Gastrocnemius medialis (tissue), 4 donors: ENCODE measurements around the gene SLC25A21. TPM values are rescaled to one million over a fixed set of nuclear protein-coding genes. Genes with fewer than 3 reads are reported as not detected.

ENCODE experiments used
- ATAC-seq, 2 donors: fragments of 150-250 bp; one replicate each; pipeline ENCODE4 v1.9.1; 2016
- DNase-seq, 2 donors: peaks; one replicate each; pipeline ENCODE4 v3.0.0-alpha.2; 2019
- H3K27ac ChIP-seq, 4 donors: fragments of 200-600 bp; sonication (generic); 1 replicate in 1 of 4; 2 replicates in 3 of 4; pipeline ENCODE4 v1.5.1; 2016 to 2018; ENCODE audit warnings: mild to moderate bottlenecking in 2 of 4, moderate library complexity in 1 of 4
- H3K27me3 ChIP-seq, 3 donors: fragments of 200-600 bp; sonication (generic) in 2 of 3; 1 replicate in 1 of 3; 2 replicates in 2 of 3; pipeline versions ENCODE4 v1.5.1 to v1.6.0; 2016 to 2019; ENCODE audit warnings: mild to moderate bottlenecking in 1 of 3, moderate library complexity in 1 of 3
- H3K36me3 ChIP-seq, 2 donors: fragments of 200-600 bp; sonication (generic) in 1 of 2; one replicate each; pipeline ENCODE4 v1.5.1; 2017 to 2018
- H3K4me1 ChIP-seq, 2 donors: fragments of 200-600 bp; sonication (generic) in 1 of 2; one replicate each; pipeline ENCODE4 v1.5.1; 2016 to 2017; ENCODE audit warnings: mild to moderate bottlenecking in 2 of 2
- H3K4me3 ChIP-seq, 4 donors: fragments of 200-600 bp; sonication (generic) in 3 of 4; 1 replicate in 1 of 4; 2 replicates in 3 of 4; pipeline ENCODE4 v1.5.1; 2016 to 2019; ENCODE audit warnings: mild to moderate bottlenecking in 2 of 4
- H3K9me3 ChIP-seq, 3 donors: fragments of 200-600 bp; sonication (generic) in 2 of 3; 1 replicate in 1 of 3; 2 replicates in 2 of 3; pipeline ENCODE4 v1.5.1; 2016 to 2019
- POLR2A ChIP-seq, 2 donors: fragments of 450-650 bp; IDR thresholded peaks; one replicate each; pipeline ENCODE4 v1.6.1; 2017; ENCODE audit warnings: antibody characterized with exemption in 2 of 2, mild to moderate bottlenecking in 2 of 2, moderate library complexity in 2 of 2
- in situ Hi-C, 4 donors: fragments of 200-750 bp; cut with MboI; loops; one replicate each; pipeline versions ENCODE4 v1.15.0 to v1.8.0; 2017; ENCODE audit warnings: low sequenced_read_pairs in 4 of 4
- intact Hi-C: fragments of 100-400 bp; cut with DNase I; formaldehyde crosslinking; loops from one replicate; pipeline ENCODE4 v1.15.1; 2023; ENCODE audit warnings: low total_unique reads
- total RNA-seq, 4 donors: library from RNA; depleted of rRNA; stranded (reverse); fragments of >200 nt; gene quantifications; one replicate each; pipeline versions ENCODE4 v1.1.0 to v1.2.3, GENCODE V29; 2016
- TF ChIP-seq, protein P1 (sequence below), 5 experiments: fragments of 450-650 bp in 3 of 5; fragments of 200-600 bp in 2 of 5; sonication (generic) in 2 of 5; IDR thresholded peaks in 4 of 5; conservative IDR thresholded peaks in 1 of 5; 1 replicate in 4 of 5; 2 replicates in 1 of 5; pipeline ENCODE4 v1.5.1; 2016 to 2019; ENCODE audit warnings: antibody characterized with exemption in 5 of 5, mild to moderate bottlenecking in 3 of 5, moderate library complexity in 3 of 5

The SLC25A21 gene
- total RNA-seq, 4 donors from 2014 or later = 1.9 TPM; not detected in 3

DNA sequence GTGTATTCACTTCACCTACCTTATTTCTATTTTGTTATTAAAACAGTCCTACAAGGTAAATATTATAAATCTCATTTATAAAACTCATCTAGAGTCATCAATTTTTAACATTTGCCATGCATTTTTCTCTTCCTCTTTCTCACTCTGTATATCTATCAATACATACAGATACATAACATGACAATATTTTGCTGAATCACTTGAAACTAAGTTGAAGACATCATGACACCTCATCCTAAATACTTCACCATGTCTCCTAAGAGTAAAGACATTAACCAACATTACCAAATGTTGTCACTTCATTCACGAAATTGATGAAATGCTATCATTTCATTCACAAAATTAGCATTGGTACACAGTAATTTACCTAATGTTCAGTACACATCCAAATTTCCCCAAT is 329.0 kb downstream of the SLC25A21 start:
- Histone ChIP-seq H3K27ac (no peak overlapping the region), H3K9me3 (no peaks in the 10 kb centered on the region), H3K4me3 (no peak overlapping the region), H3K4me1 (no peaks in the 10 kb centered on the region), H3K27me3 (no peaks in the 10 kb centered on the region), H3K36me3 (no peaks in the 10 kb centered on the region)
- ATAC-seq (no peak), DNase-seq (no peak)
- intact Hi-C loops = no loop called here
- in situ Hi-C loops = no loop called here
- TF ChIP-seq POLR2A (IDR thresholded peaks at IDR 0.05) = no peak
- TF ChIP-seq, protein P1, sequence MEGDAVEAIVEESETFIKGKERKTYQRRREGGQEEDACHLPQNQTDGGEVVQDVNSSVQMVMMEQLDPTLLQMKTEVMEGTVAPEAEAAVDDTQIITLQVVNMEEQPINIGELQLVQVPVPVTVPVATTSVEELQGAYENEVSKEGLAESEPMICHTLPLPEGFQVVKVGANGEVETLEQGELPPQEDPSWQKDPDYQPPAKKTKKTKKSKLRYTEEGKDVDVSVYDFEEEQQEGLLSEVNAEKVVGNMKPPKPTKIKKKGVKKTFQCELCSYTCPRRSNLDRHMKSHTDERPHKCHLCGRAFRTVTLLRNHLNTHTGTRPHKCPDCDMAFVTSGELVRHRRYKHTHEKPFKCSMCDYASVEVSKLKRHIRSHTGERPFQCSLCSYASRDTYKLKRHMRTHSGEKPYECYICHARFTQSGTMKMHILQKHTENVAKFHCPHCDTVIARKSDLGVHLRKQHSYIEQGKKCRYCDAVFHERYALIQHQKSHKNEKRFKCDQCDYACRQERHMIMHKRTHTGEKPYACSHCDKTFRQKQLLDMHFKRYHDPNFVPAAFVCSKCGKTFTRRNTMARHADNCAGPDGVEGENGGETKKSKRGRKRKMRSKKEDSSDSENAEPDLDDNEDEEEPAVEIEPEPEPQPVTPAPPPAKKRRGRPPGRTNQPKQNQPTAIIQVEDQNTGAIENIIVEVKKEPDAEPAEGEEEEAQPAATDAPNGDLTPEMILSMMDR (IDR thresholded peaks at IDR 0.05 in 4 of 5, conservative IDR thresholded peaks at IDR 0.05 in 1 of 5) = no peak

DNA sequence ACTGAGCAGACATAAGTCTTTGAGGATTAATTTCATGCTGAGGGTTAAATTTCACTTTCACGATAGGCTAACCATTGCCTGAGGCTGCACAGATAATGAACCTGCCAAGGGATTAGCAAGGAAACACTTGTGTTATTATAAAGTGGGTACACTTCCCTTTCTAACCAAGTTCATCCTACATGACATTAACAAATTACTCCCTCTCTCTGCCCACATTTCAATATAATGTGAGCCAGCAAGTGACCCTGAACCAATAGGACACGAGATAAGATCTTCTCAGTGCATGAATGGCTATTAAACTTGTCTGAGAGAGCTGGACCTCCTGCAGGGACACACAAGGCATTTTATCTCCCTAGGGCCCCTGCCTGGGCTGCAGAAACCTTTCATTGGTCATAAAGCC is 337.3 kb downstream of the SLC25A21 start:
- in situ Hi-C loops = no loop called here
- no peak for TF ChIP-seq POLR2A (IDR thresholded peaks at IDR 0.05)
- TF ChIP-seq, protein P1 (IDR thresholded peaks at IDR 0.05 in 4 of 5, conservative IDR thresholded peaks at IDR 0.05 in 1 of 5) = no peak
- no peaks in the 10 kb centered on the region for H3K9me3 ChIP-seq
- intact Hi-C loops = no loop called here
- DNase-seq (no peak), ATAC-seq (no peak)
- H3K4me3 ChIP-seq = no peak overlapping the region
- no peaks in the 10 kb centered on the region for H3K36me3 ChIP-seq
- H3K27me3 ChIP-seq = no peaks in the 10 kb centered on the region
- H3K27ac ChIP-seq = no peak overlapping the region
- no peaks in the 10 kb centered on the region for H3K4me1 ChIP-seq

DNA sequence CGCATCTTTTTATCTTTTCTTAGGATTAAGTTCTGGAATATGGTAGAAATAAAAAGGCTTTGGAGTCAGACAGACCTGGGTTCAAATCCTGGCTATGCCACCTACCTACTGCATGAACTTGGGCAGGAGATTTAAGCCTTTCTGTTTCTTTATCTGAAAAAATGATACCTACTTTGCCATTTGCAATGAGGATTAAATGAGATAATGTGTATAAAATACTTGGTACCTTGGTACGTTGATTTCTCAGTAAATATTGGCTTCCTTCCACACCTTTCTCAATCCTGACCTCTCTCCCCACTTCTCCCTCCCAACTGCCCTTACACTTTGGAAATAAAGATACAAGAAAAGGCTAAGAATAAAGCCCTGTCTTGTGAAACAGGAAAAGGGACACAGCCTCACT is 338.1 kb downstream of the SLC25A21 start:
- no peaks in the 10 kb centered on the region for H3K9me3 ChIP-seq
- H3K36me3 ChIP-seq = no peaks in the 10 kb centered on the region
- no peaks in the 10 kb centered on the region for H3K27me3 ChIP-seq
- H3K4me1 ChIP-seq = no peaks in the 10 kb centered on the region
- in situ Hi-C loops = no loop called here
- intact Hi-C loops = no loop called here
- H3K27ac ChIP-seq = no peak overlapping the region
- TF ChIP-seq, protein P1 (IDR thresholded peaks at IDR 0.05 in 4 of 5, conservative IDR thresholded peaks at IDR 0.05 in 1 of 5) = no peak
- no peak for TF ChIP-seq POLR2A (IDR thresholded peaks at IDR 0.05)
- DNase-seq = no peak
- no peak overlapping the region for H3K4me3 ChIP-seq
- no peak for ATAC-seq

DNA sequence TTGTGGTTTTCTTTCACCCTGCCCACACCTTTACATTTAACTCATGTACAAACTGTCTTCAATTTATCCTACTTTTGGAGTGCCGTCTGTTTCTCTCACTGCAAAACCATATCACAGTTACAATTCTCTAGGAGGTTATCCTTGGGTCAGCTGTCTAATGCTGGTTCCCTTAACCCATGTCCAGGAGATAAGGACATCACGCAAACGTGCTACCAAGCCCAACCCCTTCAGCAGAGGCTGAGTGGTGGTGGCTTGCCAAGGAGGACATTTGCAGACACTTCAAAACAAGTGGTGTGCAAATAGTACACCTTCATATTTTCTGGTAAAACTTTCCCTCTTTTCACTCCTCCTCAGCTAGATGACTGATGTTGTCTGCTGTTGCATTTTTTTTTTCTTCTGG is 342.9 kb downstream of the SLC25A21 start:
- in situ Hi-C loops = no loop called here
- ATAC-seq = no peak

DNA sequence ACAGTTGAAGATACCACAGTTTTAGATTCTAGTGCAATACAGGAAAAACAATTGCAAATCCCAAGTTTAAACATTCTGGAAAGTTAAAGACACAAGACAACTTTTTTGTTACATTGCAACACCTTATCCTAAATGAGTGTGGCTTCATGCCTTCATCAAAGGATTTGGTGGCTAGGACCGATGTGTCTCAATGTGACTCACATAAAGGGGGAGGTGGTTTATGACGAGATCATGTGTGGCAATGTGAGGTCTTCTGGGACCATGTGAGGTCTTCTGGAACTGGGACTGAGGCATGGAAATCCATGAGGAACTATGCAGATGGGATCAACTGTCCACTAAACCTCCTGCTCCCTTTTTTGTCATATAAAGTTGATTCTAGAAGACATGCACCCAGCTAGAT is 344.5 kb downstream of the SLC25A21 start:
- Histone ChIP-seq H3K27me3 (no peaks in the 10 kb centered on the region), H3K4me3 (no peak overlapping the region), H3K9me3 (no peaks in the 10 kb centered on the region), H3K27ac (no peak overlapping the region), H3K36me3 (no peaks in the 10 kb centered on the region), H3K4me1 (no peaks in the 10 kb centered on the region)
- intact Hi-C loops = no loop called here
- ATAC-seq (no peak), DNase-seq (no peak)
- in situ Hi-C loops = no loop called here
- no peak for TF ChIP-seq POLR2A (IDR thresholded peaks at IDR 0.05)
- TF ChIP-seq, protein P1 (IDR thresholded peaks at IDR 0.05 in 4 of 5, conservative IDR thresholded peaks at IDR 0.05 in 1 of 5) = no peak

More for the DNA sequence above, 342.9 kb downstream of the SLC25A21 start:
- H3K27ac ChIP-seq = no peak overlapping the region
- H3K4me1 ChIP-seq = no peaks in the 10 kb centered on the region
- TF ChIP-seq, protein P1 (IDR thresholded peaks at IDR 0.05 in 4 of 5, conservative IDR thresholded peaks at IDR 0.05 in 1 of 5) = no peak
- no peak for TF ChIP-seq POLR2A (IDR thresholded peaks at IDR 0.05)
- H3K27me3 ChIP-seq = no peaks in the 10 kb centered on the region
- intact Hi-C loops = no loop called here
- no peak overlapping the region for H3K4me3 ChIP-seq
- H3K9me3 ChIP-seq = no peaks in the 10 kb centered on the region
- no peak for DNase-seq
- H3K36me3 ChIP-seq = no peaks in the 10 kb centered on the region
